Spleen (tissue), 11 donors: Measurements from ENCODE around the gene SIRPB1. TPM values are rescaled to one million over a fixed set of nuclear protein-coding genes. Genes with fewer than 3 reads are reported as not detected.

Experiments
- DNase-seq: peaks from one replicate; pipeline ENCODE4 v3.0.0-alpha.2; 2020
- H3K27ac ChIP-seq, 8 donors: fragments of 200-600 bp; sonication (generic) in 7 of 8; 1 replicate in 4 of 8; 2 replicates in 4 of 8; pipeline versions ENCODE4 v1.5.0 to v1.8.0; 2016 to 2021; ENCODE audit warnings: inconsistent platforms in 4 of 8, mild to moderate bottlenecking in 4 of 8, moderate library complexity in 1 of 8
- H3K27me3 ChIP-seq, 7 donors: fragments of 200-600 bp; sonication (generic) in 6 of 7; replicated peaks in 1 of 7; 1 replicate in 4 of 7; 2 replicates in 3 of 7; pipeline versions ENCODE4 v1.5.0 to v1.8.0; 2016 to 2021; ENCODE audit warnings: inconsistent platforms in 3 of 7, mild to moderate bottlenecking in 1 of 7
- H3K36me3 ChIP-seq, 6 donors: fragments of 200-600 bp; sonication (generic) in 5 of 6; 1 replicate in 4 of 6; 2 replicates in 2 of 6; pipeline versions ENCODE4 v1.5.0 to v1.8.0; 2016 to 2021; ENCODE audit warnings: inconsistent platforms in 2 of 6
- H3K4me1 ChIP-seq, 6 donors: fragments of 200-600 bp; sonication (generic) in 5 of 6; 1 replicate in 3 of 6; 2 replicates in 3 of 6; pipeline versions ENCODE4 v1.5.0 to v1.8.0; 2016 to 2021; ENCODE audit warnings: inconsistent platforms in 3 of 6
- H3K4me3 ChIP-seq, 8 donors: fragments of 200-600 bp; sonication (generic) in 7 of 8; 1 replicate in 4 of 8; 2 replicates in 4 of 8; pipeline versions ENCODE4 v1.5.0 to v1.8.0; 2016 to 2021; ENCODE audit warnings: inconsistent platforms in 4 of 8, mild to moderate bottlenecking in 4 of 8, moderate library complexity in 2 of 8
- H3K9me3 ChIP-seq, 8 donors: fragments of 200-600 bp; sonication (generic) in 7 of 8; 1 replicate in 4 of 8; 2 replicates in 4 of 8; pipeline versions ENCODE4 v1.5.0 to v1.8.0; 2016 to 2021; ENCODE audit warnings: inconsistent platforms in 4 of 8
- POLR2A ChIP-seq, 3 donors: fragments of 450-650 bp; IDR thresholded peaks; one replicate each; pipeline ENCODE4 v1.5.1; 2017; ENCODE audit warnings: antibody characterized with exemption in 3 of 3, mild to moderate bottlenecking in 1 of 3
- POLR2AphosphoS5 ChIP-seq, 3 donors: sonication (generic); formaldehyde crosslinking; IDR thresholded peaks; one replicate each; pipeline ENCODE4 v1.5.1; 2017; ENCODE audit warnings: antibody characterized with exemption in 3 of 3
- WGBS, 5 donors: extraction: QIAGEN DNeasy Blood & Tissue Kit in 3 of 5; methylation state at CpG; one replicate each; pipeline versions ENCODE4 v1.1.5 to v1.1.7; 2013 to 2018; 5-methylcytosine and 5-hydroxymethylcytosine counted together
- intact Hi-C: fragments of 100-400 bp; cut with DNase I; formaldehyde crosslinking; loops from one replicate; pipeline ENCODE4 v1.15.0; 2023; ENCODE audit warnings: low total_unique reads
- polyA plus RNA-seq, 3 donors: library from polyadenylated mRNA; stranded (reverse); fragments of 200-250 nt; gene quantifications; one replicate each; pipeline ENCODE4 v1.2.1, GENCODE V29; 2013
- total RNA-seq, 7 donors: library from RNA; depleted of rRNA in 3 of 7; stranded (reverse); fragments of >200 nt in 3 of 7; fragmentation: NEBNext Ultra II Directional in 4 of 7; extraction: Animal tissue kit (Norgen Biotek cat#: 25700) in 4 of 7; gene quantifications; one replicate each; pipeline versions ENCODE4 v1.1.0 to v1.2.1, GENCODE V29; 2016 to 2021
- TF ChIP-seq, protein P1 (sequence below), 11 experiments: fragments of 200-600 bp in 7 of 11; fragments of 450-650 bp in 4 of 11; sonication (generic) in 4 of 11; IDR thresholded peaks in 8 of 11; conservative IDR thresholded peaks in 3 of 11; 1 replicate in 7 of 11; 2 replicates in 4 of 11; pipeline versions ENCODE4 v1.4.0 to v1.8.0; 2016 to 2021; ENCODE audit warnings: antibody characterized with exemption in 11 of 11, inconsistent platforms in 4 of 11, mild to moderate bottlenecking in 1 of 11
- donor health status: healthy with polysubstance abuse.
- donor health status: DM: no; HTN: no; CAD: no; lungs with moderate emphysema.
- donor health status: DM: no; HTN: no; CAD: no.
- donor health status: Bipolar disorder and iron deficiency.
- donor health status: healthy.
- donor health status: DM: no; HTN: no; CAD: no.
- donor health status: DM: yes; HTN: yes; CAD: no.

SIRPB1 gene
- total and polyA plus RNA-seq, 10 donors: 1.4 to 89.5 (median 36.6) TPM

DNA sequence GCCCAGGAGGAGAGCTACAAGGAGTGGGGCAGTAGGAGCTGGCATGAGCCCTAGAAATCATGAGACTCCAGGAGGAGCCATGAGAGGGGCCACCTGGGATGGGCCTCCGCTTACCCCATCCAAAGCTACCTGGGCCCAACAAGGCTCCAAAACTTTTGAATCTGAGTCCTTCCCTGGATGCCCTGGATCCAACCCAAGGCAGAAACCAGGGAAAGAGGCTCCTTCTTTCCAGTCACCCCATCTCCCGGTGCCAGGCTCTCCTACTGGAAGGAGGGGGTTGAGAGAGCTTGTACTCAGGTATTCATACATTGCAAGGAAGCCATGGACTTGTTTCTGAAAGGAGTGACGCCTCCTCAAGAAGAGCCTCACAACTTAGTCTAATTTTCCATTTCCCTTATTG is 45.5 kb upstream of the SIRPB1 start:
- H3K27me3 ChIP-seq: peaks cover 0 to 6% (median 0%) of the 10 kb centered on the region in 7 donors
- WGBS, 5 donors: 82 to 91% (median 87%) methylated on average over 3 of the region's 3 CpGs
- H3K27ac ChIP-seq: peak overlapping the region in 6 of 8 donors; percentile 2 to 82 (median 56)
- H3K4me1 ChIP-seq: peaks cover 4 to 73% (median 41%) of the 10 kb centered on the region in 6 donors
- TF ChIP-seq POLR2A (IDR thresholded peaks at IDR 0.05) (no peak), POLR2AphosphoS5 (IDR thresholded peaks at IDR 0.05) (no peak)
- TF ChIP-seq, protein P1, sequence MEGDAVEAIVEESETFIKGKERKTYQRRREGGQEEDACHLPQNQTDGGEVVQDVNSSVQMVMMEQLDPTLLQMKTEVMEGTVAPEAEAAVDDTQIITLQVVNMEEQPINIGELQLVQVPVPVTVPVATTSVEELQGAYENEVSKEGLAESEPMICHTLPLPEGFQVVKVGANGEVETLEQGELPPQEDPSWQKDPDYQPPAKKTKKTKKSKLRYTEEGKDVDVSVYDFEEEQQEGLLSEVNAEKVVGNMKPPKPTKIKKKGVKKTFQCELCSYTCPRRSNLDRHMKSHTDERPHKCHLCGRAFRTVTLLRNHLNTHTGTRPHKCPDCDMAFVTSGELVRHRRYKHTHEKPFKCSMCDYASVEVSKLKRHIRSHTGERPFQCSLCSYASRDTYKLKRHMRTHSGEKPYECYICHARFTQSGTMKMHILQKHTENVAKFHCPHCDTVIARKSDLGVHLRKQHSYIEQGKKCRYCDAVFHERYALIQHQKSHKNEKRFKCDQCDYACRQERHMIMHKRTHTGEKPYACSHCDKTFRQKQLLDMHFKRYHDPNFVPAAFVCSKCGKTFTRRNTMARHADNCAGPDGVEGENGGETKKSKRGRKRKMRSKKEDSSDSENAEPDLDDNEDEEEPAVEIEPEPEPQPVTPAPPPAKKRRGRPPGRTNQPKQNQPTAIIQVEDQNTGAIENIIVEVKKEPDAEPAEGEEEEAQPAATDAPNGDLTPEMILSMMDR (IDR thresholded peaks at IDR 0.05 in 8 of 11, conservative IDR thresholded peaks at IDR 0.05 in 3 of 11): no peak
- no peaks in the 10 kb centered on the region for H3K36me3 ChIP-seq
- H3K4me3 ChIP-seq: peak overlapping the region in 1 of 8 donors; percentile 27
- intact Hi-C loops: no loop called here
- no peaks in the 10 kb centered on the region for H3K9me3 ChIP-seq
- DNase-seq: no peak

DNA sequence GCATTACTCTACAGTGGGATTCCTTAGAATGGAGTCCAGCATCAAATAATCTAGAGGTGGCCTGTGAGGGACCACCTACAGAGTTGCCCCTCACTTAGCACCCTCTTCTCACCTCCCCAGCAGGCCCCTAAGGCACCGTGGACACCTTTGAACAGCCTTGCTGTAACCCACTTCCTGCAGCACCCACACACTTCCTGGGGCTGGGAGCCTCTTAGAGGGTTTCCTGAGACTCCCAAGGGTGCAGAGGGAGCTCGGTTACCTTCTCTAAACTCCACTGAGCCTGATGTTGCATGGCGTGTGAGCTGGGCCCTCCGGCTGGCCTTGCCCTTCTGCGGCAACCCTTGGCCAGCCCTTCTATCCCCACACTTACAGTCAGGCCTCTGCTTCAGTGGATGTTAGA is 45.1 kb upstream of the SIRPB1 start:
- no peak for TF ChIP-seq POLR2A (IDR thresholded peaks at IDR 0.05)
- peak in 2 of 3 donors; percentile 46 to 52 for TF ChIP-seq POLR2AphosphoS5 (IDR thresholded peaks at IDR 0.05)
- TF ChIP-seq, protein P1 (IDR thresholded peaks at IDR 0.05 in 8 of 11, conservative IDR thresholded peaks at IDR 0.05 in 3 of 11): no peak
- Histone ChIP-seq H3K27me3 (peaks cover 0 to 2% (median 0%) of the 10 kb centered on the region in 7 donors), H3K4me3 (peak overlapping the region in 1 of 8 donors; percentile 27), H3K36me3 (no peaks in the 10 kb centered on the region), H3K27ac (peak overlapping the region in 7 of 8 donors; percentile 14 to 82 (median 47)), H3K9me3 (no peaks in the 10 kb centered on the region), H3K4me1 (peaks cover 4 to 77% (median 41%) of the 10 kb centered on the region in 6 donors)
- DNase-seq: peak; percentile 84
- intact Hi-C loops: no loop called here
- 19 to 45% (median 30%) methylated on average over 5 of the region's 5 CpGs; no CpG with 5 or more reads in 1 of the 5 donors for WGBS, 5 donors

DNA sequence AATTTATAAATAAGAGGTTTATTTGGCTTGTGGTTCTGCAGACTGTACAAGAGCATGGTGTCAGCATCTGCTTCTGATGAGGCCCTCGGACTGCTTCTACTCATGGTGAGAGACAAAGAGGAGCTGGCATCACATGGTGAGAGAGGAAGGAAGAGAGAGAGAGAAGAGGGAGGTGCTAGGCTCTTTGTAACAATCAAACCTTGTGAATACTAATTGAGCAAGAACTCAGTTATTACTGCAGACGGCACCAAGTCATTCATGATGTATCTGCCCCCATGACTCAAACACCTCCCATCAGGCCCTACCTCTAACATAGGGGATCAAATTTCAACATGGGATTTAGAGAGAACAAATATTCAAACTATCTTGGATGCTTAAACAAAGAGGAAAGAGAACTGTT is 44.1 kb upstream of the SIRPB1 start:
- 18 to 45% (median 22%) methylated on average over 2 of the region's 2 CpGs for WGBS, 5 donors
- H3K36me3 ChIP-seq: no peaks in the 10 kb centered on the region
- intact Hi-C loops: no loop called here
- no peak for DNase-seq
- H3K27ac ChIP-seq: peak overlapping the region in 6 of 8 donors; percentile 14 to 82 (median 56)
- H3K9me3 ChIP-seq: no peaks in the 10 kb centered on the region
- no peaks in the 10 kb centered on the region for H3K27me3 ChIP-seq
- H3K4me1 ChIP-seq: peaks cover 4 to 87% (median 44%) of the 10 kb centered on the region in 6 donors
- H3K4me3 ChIP-seq: no peak overlapping the region
- TF ChIP-seq POLR2AphosphoS5 (IDR thresholded peaks at IDR 0.05) (no peak), POLR2A (IDR thresholded peaks at IDR 0.05) (no peak)
- TF ChIP-seq, protein P1 (IDR thresholded peaks at IDR 0.05 in 8 of 11, conservative IDR thresholded peaks at IDR 0.05 in 3 of 11): no peak

DNA sequence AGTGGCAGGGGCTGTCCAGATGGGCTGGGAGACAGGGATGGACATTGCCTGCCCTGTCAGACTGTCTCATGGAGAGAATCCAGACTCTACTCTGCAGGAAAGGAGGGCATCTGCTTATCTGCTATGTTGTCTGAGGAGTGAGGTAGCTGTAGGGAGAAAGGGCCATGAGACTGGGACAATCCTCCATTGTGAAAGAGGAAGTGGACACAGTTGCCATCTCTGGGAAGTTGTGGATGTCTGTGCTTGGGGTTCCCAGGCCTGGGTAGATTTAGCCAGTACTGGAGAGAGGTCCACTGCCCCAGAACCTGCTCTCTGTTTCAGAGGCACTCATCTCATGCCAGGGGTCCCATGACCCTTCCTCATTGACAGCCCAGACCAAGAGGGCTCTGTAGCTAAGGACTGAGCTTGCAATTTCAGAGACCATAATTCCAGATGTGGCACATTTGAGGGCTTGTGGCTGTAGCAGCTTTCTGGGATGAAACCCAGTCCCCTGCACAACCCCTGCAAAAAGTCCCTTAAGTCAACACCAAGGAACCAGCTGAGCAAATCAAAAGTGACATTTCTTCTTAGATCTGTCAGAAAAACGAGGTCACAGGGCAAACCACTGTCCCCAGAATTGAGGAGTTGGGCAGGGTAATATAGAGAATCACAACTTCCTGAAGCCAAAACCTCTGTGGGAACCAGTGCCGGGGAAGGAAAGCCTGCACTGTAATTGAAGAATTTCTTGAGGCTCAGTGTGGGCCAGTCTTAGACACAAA is 41.9 kb upstream of the SIRPB1 start:
- intact Hi-C loops: no loop called here
- peaks cover 4 to 96% (median 59%) of the 10 kb centered on the region in 6 donors for H3K4me1 ChIP-seq
- no peak for TF ChIP-seq POLR2A (IDR thresholded peaks at IDR 0.05)
- no peak for TF ChIP-seq POLR2AphosphoS5 (IDR thresholded peaks at IDR 0.05)
- TF ChIP-seq, protein P1 (IDR thresholded peaks at IDR 0.05 in 8 of 11, conservative IDR thresholded peaks at IDR 0.05 in 3 of 11): no peak
- no peaks in the 10 kb centered on the region for H3K9me3 ChIP-seq
- WGBS, 5 donors: 13 to 30% (median 20%) methylated on average over 2 of the region's 2 CpGs
- H3K27ac ChIP-seq: peak overlapping the region in 4 of 8 donors; percentile 37 to 75 (median 50)
- H3K36me3 ChIP-seq: no peaks in the 10 kb centered on the region
- DNase-seq: no peak
- H3K27me3 ChIP-seq: no peaks in the 10 kb centered on the region
- no peak overlapping the region for H3K4me3 ChIP-seq
